GM21390 (cell line): ENCODE measurements around the gene TAAR8.
"Not testable (repeated sequence)": the region's sequence is repeated elsewhere in the genome, so short reads cannot be mapped to it uniquely, and the experiment has no call there.

Experiments used
- ATAC-seq: cut with Tn5 transposase; IDR thresholded peaks from one replicate; pipeline ENCODE4 v1.9.1; 2021; ENCODE audit not compliant: unreplicated experiment

Gene TAAR8

GRCh38 chr6:132537977-132538376, 14.5 kb upstream of the TAAR8 start, which contains the start of gene TAAR9:
TSS of gene TAAR9 (plus strand) at chr6:132538277. CDS start at chr6:132538290, 13 bp downstream.
- no peak for ATAC-seq

GRCh38 chr6:132544826-132545225, 7.6 kb upstream of the TAAR8 start:
- ATAC-seq, result no peak

- no peak for ATAC-seq
These were observed 3.6 kb upstream of the TAAR8 start for GRCh38 chr6:132548746-132549463.

GRCh38 chr6:132551214-132551613, 1.3 kb upstream of the TAAR8 start:
- ATAC-seq, result no peak

GRCh38 chr6:132560087-132560486, 7.6 kb downstream of the TAAR8 start:
- not testable (repeated sequence) for ATAC-seq

GRCh38 chr6:132566404-132566803, 13.9 kb downstream of the TAAR8 start:
- ATAC-seq, result no peak

- ATAC-seq, result no peak
These were observed 15.1 kb downstream of the TAAR8 start for GRCh38 chr6:132567566-132567965.

- ATAC-seq, result no peak
These were observed 16.1 kb downstream of the TAAR8 start for GRCh38 chr6:132568611-132569010.

GRCh38 chr6:132569170-132569569, 16.7 kb downstream of the TAAR8 start:
- ATAC-seq, result no peak

GRCh38 chr6:132570221-132570777, 17.8 kb downstream of the TAAR8 start, which contains the start of gene TAAR6:
TSS of gene TAAR6 (plus strand) at chr6:132570322. CDS start at chr6:132570322, 0 bp downstream.
- no peak for ATAC-seq

GRCh38 chr6:132571774-132572173, 19.3 kb downstream of the TAAR8 start:
- no peak for ATAC-seq

GRCh38 chr6:132584698-132585097, 32.2 kb downstream of the TAAR8 start:
- no peak for ATAC-seq

GRCh38 chr6:132587424-132587823, 35.0 kb downstream of the TAAR8 start:
- no peak for ATAC-seq

GRCh38 chr6:132589454-132589853, 37.0 kb downstream of the TAAR8 start, which contains the start of gene TAAR5:
TSS of gene TAAR5 (minus strand) at chr6:132589741. CDS start at chr6:132589686, 55 bp downstream.
- no peak for ATAC-seq

- ATAC-seq, result no peak
These were observed 37.9 kb downstream of the TAAR8 start for GRCh38 chr6:132590362-132590761.

GRCh38 chr6:132592855-132593254, 40.4 kb downstream of the TAAR8 start:
- ATAC-seq, result no peak

- ATAC-seq, result no peak
These were observed 43.7 kb downstream of the TAAR8 start for GRCh38 chr6:132596201-132596600.

- ATAC-seq, result peak; percentile 90
These were observed 46.0 kb downstream of the TAAR8 start for GRCh38 chr6:132598473-132598872.

GRCh38 chr6:132600900-132601299, 48.4 kb downstream of the TAAR8 start:
- not testable (repeated sequence) for ATAC-seq
